NCI-H2196 treated with DMSO at 0.1 percent for 48 hours (cell line): ENCODE data around the gene IFIT3.
"Not testable (repeated sequence)": the region's sequence is repeated elsewhere in the genome, so short reads cannot be mapped to it uniquely, and the experiment has no call there.

Source experiments
- DNase-seq: peaks from one replicate; lab custom pipeline; 2025; ENCODE audit not compliant: unreplicated experiment; lab: John Stamatoyannopoulos, UW

The IFIT3 gene

DNA sequence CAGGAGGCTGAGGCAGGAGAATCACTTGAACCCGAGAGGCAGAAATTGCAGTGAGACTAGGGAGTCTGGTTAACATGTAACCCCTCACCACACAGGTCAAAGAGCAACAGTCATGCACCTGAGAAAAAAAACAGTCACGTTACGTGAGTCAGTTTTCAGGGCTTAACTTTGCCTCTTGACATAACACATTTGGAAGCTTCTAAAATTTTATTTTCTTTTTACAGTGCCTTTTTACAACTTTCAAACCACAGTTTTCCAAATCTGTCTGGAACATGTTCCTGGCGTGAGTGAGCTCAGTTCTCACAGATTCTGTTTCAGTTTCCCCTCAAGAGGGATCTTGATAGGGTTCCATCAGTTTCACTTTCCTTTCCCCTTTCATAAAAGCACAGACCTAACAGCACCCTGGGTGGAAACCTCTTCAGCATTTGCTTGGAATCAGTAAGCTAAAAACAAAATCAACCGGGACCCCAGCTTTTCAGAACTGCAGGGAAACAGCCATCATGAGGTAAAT, 4.4 kb downstream of the IFIT3 start:
- no peak for DNase-seq

DNA sequence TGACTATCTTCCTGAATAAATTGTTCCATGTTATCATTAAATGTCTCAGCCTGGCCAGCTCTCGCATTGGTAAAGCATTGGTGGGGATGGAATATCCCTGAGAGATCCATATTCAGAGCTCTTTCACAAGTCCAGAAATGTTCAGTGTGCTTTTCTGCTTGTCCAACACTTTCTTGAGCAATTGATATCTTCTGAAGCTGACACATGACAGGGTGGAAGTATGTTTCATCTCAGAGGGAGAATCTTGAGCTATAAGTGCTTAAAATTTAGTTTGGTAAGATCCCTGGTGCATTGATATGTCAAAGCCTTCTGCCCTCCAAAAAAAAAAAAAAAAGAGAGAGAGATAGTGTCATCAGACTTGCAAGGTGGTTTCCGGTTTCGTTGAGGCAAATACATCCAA, 7.4 kb downstream of the IFIT3 start:
- no peak for DNase-seq

DNA sequence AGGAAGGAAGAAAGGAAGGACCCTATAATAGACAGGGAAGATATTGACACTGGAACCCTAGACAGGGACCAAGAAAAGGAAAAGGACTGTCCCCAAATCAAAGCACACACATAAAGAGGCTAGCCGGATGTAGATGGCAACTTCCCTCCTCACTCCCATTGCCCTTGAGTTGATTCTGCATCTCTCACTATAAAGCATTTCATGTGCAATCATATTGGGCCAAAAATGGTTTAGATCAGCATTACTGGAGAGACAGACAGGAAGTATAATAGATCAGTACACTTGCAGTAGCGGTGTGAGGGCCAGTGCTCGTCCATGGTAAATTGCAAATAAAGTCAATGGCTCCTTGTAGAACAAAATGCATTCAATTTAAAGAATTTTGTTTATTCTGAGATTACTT, 8.4 kb downstream of the IFIT3 start:
- no peak for DNase-seq

DNA sequence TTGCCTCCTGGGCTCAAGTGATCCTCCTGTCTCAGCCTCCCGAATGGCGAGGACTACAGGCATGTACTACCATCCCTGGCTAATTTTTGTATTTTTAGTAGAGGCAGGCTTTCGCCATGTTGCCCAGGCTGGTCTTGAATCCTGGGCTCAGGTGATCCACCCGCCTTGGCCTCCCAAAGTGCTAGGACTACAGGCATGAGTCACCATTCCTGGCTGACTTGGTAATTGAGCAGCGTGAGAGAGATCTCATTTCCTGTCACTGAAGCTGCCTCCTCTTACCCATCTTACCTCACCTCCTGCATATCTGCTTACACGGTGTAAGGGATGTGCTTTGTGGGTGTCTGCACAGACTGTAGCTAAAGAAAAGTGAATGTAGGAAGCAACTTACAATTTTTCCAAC, 9.7 kb downstream of the IFIT3 start:
- DNase-seq, result no peak

DNA sequence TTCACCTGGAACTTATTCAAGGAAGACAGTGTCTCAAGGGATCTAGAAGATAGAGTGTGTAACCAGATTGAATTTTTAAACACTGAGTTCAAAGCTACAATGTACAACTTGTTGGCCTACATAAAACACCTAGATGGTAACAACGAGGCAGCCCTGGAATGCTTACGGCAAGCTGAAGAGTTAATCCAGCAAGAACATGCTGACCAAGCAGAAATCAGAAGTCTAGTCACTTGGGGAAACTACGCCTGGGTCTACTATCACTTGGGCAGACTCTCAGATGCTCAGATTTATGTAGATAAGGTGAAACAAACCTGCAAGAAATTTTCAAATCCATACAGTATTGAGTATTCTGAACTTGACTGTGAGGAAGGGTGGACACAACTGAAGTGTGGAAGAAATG, 10.9 kb downstream of the IFIT3 start:
- no peak for DNase-seq

DNA sequence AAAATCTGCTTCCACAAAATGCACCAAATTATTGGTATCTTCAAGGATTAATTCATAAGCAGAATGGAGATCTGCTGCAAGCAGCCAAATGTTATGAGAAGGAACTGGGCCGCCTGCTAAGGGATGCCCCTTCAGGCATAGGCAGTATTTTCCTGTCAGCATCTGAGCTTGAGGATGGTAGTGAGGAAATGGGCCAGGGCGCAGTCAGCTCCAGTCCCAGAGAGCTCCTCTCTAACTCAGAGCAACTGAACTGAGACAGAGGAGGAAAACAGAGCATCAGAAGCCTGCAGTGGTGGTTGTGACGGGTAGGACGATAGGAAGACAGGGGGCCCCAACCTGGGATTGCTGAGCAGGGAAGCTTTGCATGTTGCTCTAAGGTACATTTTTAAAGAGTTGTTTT, 12.1 kb downstream of the IFIT3 start:
- DNase-seq, result no peak

DNA sequence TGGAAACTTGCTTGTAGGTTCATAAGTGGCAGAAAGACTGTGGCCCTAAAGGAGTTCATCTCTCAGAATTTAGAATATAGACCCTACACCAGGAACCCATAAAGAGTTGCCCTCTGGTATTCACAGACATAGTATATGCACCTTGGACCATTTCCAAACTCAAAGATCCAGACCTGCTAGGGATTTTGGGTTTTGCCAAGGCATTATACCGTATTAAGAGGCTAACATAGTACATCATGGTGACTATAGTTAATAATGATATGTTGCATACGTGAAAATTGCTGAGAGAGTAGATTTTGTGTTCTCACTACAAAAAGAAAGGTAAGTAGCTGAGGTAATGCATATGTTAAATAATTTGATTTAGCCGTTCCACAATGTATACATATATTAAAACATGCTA, 13.9 kb downstream of the IFIT3 start:
- no peak for DNase-seq

DNA sequence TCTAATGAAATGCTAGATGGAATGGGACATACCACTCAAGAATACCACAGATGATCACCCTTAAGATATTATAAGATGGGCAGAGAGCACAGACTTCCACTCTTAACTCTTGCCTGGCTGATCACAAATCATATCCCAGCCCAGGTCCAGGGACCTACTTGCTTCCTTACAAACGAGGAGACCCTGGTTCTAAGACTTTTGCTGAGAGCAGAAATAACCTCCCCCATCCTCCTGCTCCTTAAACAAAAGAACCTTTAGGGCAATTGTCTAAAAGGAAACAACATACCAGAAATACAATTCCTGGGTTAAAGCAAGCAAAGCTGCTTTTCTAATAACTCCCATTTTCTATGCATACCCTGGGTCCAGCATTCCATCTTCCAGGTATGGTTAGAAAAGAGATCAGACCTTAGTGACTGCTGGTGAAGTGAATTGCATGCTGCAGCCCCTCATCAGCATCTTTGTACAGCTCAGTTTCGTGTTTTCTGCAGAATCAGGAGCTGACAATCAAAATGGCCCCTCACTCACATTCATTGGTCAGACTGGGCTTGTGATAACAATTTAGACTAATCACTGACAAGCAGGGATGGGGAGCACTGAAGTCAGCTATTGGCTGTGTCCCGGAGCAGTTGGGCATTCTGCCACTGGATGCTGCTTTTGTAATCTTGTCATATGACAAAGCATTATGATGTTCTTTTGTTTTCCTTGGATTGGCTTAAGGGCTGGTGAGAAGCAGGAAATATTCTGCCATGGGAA, 14.6 kb downstream of the IFIT3 start:
- DNase-seq, result no peak

DNA sequence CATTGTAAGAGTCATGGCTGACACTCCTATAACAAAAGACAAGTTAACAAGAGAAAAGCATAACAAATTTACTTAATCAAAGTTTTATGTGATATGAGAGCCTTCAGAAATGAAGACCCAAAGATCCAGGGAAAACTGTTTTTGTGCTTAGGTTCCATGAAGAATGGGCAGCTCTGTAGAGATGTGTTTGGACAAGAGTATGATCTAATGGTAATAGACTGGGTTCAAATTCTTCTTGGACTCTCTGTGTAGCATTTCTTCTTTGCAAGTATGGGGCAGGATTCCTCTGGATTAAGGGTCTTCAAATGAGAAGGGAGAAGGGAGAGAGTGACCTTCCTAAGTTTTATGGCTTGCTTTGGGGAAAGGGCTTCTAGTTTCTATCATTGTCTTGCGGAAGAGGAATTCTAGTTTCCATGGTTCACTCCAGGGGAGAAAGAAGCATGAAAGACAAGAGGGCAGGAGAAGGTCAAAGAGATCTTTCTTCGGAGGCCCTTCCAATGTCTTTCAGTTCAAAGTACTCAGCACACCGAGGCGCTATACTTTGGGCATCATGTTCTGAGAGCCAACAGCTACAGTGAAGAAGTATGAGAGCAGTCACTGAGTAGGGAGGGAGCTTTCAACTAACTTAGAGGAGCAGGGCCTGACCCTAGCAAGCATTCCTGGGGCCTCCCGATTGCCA, 15.4 kb downstream of the IFIT3 start:
- no peak for DNase-seq

DNA sequence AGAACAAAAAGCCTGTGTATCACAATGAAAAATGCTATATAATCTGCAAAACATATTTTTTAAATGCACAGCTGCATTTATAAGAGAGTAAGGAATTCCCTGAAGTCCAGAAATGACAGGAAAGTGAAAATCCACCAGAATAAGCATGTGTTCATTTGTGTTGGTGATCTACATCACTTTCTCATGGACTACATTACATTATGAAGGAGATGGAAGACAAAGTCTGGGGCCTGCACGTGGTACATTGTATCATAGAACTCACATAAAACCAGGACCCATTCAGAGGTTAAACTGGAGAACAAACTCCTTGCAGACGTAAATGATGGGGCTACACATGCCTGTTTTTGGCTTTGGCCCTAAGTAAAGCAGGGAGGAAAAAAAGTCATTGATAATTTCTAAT, 16.4 kb downstream of the IFIT3 start:
- DNase-seq, result no peak

DNA sequence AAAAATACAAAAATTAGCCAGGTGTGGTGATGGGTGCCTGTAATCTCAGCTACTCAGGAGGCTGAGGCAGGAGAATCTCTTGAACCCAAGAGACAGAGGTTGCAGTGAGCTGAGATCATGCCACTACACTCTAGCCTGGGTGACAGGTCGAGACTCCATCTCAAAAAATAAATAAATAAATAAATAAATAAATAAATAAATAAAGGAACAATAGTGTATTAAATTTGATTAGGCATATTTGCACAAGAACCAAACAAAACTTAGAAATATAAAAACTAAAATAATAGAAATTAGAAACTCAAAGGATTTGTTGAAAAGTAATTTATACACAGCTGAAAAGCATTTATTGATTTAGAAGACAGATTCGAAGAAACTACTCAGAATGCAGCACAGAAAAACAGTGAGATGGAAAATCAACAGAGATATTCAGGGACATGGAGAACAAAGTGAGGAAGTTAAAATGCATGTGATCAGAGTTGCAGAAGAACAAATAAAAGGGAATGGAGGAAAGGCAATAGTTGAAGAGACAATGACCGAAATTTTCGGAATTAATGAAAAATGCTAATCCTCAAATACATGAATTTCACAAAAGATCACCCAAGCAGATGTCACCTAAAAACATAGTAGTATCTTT, 17.7 kb downstream of the IFIT3 start:
- DNase-seq, result no peak

DNA sequence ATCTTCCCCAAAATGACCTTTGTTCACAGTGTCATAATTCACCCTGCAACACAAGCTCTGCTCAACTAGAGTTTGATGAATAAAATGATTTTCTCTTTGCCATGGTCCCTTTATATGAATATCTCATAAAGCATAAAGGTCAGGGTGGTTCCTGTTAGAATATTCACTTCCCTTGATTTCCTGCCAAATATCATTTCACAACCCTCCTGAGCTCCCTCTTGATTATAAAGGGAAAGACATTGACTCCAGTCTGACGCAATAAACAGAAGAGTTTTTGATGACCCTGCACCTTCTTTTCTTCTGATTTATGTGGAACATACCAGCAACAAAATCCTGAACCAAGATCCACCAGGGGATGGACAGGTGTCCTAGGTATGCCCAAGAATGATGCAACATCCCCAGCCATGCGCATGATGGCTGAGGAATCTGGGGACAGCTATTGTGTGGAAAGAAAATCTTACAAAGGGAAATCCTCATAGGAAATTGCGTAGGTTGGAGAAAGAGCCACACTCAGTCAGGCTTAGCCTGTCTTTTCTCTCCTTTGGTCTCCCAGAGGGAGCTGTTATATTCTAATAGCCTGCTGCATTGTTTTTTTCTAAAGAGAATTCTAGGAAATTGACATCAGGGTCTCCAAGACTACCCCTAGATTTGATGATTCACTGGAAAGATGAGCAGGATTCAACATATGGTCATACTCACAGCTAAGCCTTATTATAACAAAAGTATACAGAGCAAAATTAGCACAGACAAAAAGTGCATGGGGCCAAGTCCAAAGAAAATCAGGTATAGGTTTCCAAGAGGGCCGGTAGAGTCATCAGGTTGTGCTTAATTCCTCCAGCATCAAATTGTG, 18.8 kb downstream of the IFIT3 start:
- DNase-seq, result no peak

DNA sequence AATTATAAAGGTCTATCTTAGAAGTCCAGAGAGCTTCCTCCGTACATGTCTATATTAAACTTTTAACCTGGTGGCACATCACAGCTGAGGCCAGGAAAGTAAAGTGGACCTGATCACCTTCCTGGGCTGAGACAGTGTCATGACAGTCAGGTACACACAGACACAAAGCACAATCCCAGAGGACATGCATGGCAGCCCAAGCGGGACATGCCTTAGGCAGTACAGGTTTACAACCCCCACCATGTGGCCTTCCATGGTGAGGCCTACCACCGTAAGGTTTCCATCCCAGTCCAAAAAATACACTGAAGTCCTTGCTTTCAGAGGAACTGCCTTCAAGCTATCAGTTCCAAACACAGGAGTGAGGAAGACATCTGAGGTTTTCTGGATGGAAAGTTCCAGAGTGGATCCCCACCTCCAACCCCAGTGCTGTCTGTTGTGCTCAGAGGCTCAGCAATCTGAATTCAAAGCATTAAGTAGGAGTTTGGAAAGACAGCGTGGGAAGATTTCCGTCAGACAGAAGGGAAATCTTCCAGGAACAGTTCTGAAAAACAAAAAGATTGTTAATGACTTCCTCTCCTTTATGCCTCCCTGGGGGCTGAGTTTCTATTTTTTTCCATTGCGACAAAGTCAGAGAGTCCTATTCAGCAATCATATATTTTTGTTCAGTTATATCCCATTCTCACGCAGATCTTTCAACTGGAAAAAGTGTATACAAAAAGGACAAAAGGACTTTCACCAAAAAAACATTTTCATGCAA, 20.1 kb downstream of the IFIT3 start:
- DNase-seq, result no peak

DNA sequence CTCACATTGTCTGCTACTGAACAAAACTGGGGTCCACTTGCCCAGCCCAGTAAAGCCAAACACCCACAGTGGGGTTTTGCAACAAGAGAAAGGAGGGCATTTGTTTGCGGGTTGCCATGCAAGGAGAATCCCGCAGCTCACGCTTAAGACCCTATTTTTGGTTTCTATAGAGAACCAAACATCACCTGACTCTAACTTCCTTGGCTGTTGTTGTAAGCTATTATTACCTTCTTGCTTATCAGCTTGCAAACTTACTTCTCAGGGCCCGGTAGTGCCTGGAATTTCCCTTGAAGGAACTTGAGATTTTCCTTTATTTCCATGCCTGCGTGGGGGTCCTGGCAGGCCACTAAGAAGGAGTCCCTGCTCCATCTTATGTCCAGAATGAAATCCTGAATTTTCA, 20.7 kb downstream of the IFIT3 start:
- no peak for DNase-seq

DNA sequence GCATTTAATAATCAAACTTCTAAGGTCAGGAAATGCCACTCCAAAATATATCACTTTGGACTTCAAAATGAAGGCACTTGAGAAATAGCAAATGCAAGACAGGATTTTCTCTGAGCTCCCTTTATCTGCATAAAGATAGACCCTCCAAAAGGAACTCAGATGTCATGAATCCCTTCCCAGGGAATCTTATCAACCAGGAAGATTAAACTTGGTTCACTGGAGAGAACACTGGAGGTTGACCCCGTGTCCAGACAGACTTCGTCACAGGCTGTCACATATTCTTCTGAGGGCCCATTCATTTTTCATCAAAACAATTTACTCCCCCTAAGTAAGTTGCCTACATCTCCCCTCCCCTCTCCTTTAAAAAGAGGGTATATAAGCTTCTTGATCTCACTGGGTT, 21.2 kb downstream of the IFIT3 start:
- no peak for DNase-seq

DNA sequence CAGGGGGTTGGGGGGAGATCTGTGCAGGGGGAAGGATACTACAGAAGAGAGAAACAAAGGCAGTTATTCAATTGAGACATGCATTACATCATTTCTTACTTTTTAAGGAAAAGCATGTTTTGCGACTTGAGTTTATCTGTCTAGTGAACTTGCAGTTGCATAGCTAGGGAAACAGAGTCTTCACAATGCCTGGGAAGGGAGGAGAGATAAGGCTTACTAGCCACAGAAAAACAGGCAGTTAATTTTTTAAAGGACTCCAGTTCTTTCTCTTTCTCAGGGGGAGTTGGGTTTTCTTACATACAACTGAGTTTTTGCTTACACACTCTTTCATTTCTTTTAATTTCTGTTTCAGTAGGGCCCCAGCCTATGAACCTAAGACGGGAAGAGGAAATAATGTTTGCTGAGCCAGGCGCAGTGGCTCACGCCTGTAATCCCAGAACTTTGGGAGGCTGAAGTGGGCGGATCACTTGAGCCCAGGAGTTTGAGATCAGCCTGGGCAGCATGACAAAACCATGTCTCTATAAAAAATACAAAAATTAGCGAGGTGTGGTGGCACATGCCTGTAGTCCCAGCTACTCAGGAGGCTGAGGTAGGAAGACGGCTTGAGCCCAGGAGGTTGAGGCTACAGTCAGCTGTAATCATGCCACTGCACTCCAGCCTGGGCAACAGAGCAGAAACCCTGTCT, 23.0 kb downstream of the IFIT3 start:
- DNase-seq, result not testable (repeated sequence)

DNA sequence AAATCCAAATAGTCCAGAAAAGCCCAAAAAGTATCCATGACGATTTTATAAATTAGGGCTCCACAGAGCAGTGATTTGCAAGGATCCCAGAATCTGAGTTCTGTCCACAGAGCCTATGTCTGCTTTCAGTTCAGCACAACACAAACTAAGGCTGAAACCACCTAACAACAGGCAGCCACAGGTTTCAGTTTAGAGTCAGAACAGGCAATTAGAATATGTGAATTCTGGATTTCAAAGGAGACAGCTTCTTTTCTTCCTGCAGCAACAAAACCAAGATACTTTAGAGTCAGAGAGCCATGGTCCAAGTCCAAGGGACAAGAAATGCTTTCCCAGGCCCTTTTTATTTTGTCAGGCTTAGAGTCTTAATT, 23.6 kb downstream of the IFIT3 start:
- no peak for DNase-seq

DNA sequence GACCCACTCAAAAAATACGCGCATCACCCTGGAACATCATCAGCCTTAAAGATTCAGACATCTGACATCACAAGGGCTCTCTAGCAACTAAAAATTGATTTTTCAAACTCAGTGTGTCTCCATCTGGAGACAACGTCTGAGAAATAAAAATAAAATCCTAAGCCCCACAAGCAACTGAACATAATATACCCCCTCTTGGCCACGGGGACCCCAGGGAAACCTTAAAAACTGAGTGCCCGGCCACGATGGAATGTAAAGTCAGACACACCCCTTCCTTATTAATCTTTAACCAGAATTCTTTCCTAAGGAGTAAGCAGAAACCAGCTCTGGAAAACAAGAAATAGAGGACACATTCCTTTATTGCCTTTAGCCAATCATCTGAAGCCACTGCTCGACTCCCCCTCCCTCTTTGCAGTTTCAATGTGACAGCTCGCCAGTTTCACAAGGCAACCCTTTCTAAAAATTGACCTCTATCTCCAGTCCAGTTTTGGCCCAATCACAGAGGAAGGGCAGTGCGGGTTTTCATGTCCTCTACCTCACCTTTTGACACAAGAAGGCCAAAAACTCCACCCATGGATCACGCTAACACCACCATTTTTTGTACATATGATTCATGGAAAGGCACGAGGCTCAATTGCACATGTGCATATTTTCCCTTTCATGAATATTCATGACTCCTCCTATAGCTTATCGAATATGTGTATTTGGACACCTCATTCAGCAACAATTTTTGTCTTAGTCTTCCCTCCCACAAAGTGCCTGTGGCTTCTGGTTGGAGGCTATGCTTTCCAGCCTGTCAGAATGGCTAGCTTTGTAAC, 24.2 kb downstream of the IFIT3 start:
- DNase-seq, result no peak

DNA sequence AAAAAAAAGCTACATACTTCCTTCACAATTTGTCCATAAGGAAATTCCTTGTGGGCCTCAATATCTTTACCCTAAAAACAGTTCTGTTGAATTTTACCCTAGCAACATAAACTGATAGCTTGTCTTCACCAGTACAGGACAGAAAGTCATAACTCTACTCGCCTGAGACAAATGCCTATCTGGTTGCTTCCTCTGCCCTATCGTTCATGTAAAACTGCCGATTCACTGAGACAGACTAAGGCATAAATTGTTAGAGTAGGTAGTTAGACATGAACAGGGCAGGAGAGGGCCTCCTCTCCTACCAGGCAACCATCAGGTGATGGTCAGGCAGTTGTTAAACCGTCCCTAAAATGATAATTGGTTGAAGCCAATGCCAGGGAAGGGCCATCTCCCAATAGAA, 25.0 kb downstream of the IFIT3 start:
- DNase-seq, result no peak
